ENCODE data around the gene PROC.
A peak's percentile ranks its signal among the peaks of the same experiment; 100 is the strongest.

PROC gene

DNA sequence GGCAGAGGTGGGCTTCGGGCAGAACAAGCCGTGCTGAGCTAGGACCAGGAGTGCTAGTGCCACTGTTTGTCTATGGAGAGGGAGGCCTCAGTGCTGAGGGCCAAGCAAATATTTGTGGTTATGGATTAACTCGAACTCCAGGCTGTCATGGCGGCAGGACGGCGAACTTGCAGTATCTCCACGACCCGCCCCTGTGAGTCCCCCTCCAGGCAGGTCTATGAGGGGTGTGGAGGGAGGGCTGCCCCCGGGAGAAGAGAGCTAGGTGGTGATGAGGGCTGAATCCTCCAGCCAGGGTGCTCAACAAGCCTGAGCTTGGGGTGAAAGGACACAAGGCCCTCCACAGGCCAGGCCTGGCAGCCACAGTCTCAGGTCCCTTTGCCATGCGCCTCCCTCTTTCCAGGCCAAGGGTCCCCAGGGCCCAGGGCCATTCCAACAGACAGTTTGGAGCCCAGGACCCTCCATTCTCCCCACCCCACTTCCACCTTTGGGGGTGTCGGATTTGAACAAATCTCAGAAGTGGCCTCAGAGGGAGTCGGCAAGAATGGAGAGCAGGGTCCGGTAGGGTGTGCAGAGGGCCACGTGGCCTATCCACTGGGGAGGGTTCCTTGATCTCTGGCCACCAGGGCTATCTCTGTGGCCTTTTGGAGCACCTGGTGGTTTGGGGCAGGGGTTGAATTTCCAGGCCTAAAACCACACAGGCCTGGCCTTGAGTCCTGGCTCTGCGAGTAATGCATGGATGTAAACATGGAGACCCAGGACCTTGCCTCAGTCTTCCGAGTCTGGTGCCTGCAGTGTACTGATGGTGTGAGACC is at the start of gene PROC:
PROC (plus strand) TSS at position 128 of the 812 bp plus-strand sequence. CDS start 1,516 bp downstream, outside the sequence.
- DNase-seq (ENCODE audit: low read depth) = no peak

DNA sequence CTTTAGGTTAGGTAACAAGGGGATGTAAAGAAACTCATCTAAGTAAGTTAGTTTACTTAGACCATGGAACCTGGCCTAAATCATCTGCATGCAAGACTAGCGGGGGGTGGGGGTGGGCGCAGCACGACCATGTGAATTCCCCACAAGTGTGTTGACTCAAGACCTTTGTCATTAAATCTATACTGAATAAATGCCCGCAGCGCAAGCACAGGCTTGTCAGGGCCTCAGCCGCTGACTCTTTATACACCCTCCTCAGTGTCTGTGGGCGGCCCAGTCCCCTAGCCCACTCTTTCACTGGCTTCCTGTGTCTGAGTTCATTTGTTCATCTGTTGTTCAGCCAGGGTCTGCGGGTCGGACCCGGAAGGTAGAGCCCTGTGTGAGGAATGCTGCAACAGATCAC is 48.2 kb upstream of the PROC start:
- DNase-seq (ENCODE audit: low read depth) = no peak

DNA sequence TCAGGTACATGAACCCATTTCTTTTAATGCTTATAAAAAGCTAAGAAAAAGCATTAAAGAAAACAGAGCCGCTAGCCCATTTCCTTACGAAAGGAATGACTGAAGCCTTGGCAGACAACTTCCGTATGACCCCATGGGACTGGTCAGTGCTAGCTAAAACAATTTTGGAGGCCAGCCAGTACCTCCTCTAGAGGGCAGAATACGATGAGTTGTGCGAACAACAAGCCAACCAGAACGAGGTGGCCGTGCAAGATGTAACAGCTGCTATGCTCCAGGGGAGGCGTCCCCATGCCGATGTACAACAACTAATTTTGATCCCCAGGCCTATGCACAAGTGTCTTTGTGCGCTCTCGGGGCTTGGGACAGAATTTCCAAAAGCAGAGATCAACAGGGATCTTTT is 47.2 kb upstream of the PROC start:
- DNase-seq (ENCODE audit: low read depth) = no peak

DNA sequence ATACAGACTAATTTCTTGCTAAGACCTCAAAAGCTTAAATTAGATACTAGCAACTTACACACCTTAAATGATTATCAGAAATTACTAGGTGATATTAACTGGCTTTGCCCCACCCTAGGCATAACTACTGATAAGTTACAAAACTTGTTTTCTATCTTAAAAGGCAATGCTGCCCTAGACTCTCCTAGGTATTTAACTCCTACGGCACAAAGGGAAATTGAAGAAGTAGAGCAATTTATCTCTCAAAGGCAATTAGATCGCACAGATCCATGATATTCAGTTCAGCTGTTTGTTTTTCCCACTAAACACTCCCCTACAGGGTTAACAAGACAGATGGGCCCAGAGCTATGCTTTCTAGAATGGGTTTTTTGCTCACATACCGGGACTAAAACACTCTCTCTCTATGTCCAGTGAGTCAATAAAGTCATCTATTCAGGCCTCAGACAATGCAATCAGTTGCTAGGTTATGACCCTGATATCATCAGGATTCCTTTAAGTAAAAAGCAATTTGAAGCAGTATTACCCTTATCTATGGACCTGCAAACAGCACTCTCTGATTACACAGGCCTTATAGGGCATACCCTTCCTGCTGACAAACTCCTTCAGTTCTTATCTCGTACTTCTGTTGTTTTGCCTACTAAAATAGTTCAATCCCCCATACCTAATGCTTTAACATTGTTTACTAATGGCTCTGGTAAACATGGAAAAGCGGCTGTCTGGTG is 44.7 kb upstream of the PROC start:
- DNase-seq (ENCODE audit: low read depth) = no peak

DNA sequence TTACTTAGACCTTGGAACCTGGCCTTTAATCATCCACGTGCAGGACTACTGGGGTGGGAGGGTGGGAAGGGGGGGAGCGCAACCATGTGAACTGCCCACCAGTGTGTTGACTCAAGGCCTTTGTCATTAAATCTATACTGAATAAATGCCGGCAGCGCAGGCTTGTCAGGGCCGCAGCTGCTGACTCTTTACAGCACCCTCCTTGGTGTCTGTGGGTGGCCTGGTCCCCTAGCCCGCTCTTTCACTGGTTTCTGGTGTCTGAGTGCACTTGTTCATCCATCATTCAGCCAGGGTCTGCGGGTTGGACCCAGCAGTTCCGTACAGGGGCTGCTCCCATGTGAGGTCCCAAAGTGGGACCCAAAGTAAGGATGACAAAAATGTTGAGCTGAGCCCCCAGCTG is 42.0 kb upstream of the PROC start:
- no peak for DNase-seq (ENCODE audit: low read depth)

DNA sequence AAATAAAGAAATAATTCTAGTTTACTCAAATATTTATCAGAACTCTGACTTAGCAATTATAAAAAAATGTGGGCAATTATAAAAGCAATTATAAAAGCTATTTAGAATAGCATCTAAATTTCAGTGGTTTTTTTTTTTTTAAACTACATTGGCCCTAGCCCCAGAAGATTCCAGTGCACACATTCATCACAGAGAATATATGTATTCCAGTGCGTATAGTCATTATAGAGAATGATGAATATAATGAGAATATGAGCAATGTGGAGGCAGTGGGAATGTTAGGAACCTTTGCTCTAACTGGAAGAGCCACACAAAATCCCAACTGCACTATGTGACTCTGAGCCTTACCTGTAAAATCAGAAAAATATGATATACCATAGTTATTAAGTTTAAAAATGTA is 41.0 kb upstream of the PROC start:
- DNase-seq (ENCODE audit: low read depth) = no peak

DNA sequence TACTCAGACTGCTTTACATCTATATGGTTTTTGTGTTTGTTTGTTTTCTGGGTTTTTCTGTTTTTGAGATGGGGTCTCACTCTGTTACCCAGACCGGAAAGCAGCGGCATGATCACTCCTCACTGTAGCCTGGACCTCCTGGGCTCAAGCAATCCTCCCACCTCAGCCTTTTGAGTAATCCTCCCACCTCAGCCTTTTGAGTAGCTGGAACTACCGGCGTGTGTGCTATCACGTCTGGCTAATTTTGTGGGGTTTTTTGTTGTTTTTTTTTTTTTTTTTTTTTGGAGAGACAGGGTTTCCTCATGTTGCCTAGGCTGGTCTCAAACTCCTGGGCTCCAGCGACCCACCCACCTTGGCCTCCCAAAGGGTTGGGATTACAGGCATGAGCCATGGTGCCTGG is 39.5 kb upstream of the PROC start:
- DNase-seq (ENCODE audit: low read depth) = no peak

DNA sequence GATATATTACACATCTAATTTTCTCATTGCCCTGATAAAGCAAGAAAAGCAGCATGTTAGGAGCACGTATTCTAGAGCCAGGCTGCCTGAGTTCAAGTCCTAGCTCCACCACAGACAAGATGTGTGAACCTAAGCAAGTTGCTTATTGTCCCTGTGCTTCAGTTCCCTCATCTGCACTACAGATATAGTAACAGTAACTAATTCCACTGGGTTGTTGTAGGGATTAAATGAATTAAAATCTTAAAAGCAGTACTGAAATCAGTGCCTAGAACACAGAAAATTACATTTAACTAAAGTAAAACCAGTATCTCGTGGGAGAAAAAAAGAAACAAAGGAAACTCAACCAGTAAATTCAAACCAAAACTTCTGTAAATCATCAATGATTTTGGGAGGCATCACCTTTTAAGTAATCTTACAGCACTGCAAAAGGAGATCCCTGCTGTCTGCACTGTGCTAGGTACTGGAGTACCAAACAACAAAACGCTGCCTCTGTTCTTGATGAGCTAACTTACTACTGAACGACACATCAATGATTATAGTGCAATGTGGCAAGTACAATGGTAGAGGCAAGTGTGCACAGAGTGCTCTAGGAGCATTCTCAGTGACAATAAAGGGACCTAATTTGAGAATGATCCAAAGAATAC is 38.4 kb upstream of the PROC start:
- no peak for DNase-seq (ENCODE audit: low read depth)

DNA sequence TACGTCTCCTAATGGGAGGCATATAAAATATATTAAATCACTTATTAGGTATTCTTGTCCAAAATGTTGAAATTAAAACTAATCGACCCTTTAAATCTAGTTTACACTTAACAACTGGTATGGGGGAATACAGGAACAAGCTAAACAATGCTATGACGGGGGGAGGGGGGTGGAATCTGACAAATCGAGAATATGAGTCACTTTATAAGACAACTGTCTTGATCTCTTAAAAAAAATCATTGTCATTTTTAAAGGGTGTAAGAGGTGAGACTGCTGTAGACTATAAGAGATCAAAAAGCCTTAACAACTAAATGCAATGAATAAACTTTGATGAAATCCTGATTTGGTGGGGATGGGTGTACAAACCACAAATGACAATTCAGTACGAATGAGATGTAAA is 36.5 kb upstream of the PROC start:
- DNase-seq (ENCODE audit: low read depth) = no peak

DNA sequence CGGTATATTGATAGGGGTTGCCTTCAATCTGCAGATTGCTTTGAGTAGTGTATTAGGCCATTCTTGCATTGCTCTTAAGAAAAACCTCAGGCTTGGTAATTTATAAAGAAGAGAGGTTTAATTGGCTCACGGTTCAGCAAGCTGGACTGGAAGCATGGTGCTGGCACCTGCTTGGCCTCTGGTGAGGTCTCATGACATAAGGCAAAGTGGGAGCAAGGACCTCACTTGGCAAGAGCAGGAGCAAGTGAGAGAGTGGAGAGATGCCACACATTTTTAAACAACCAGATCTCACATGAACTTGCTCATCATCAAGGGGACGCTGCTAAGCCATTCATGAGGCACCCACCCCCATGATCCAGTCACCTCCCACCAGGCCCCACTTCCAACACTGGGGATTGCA is 35.4 kb upstream of the PROC start:
- DNase-seq (ENCODE audit: low read depth) = no peak

DNA sequence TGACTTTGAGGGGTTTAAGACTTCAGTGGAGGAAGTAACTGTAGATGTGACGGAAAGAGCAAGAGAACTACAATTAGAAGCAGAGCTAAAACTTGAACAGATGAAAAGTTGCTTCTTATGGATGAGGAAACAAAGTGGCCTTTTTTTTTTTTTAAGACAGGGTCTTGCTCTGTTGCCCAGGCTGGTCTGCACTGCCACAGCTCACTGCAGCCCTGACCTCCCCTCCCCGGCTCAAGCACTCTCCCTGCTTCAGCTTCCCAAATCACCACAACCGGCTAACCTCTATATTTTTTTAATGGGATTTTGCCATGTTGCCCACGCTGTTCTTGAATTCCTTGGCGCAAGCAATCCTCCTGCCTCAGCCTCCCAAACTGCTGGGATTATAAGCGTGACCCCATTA is 33.7 kb upstream of the PROC start:
- no peak for DNase-seq (ENCODE audit: low read depth)

DNA sequence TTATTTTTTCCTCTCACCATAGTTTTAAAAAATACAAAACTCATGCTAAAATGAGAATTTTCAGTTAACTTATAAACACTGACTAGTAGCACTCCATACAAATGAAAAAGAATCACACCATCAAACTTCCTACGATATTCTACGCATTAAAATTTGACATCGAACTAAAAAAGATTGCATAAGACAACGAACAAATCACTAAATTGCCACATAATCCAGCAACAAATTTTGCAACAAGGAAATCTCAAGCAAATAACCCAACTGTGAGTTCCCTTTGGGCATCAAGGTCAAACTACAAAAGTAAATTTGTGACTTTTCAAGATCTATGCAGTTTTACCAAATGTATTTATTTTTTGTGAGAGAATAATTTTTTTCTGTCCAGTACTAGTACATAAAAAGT is 32.0 kb upstream of the PROC start:
- DNase-seq (ENCODE audit: low read depth) = no peak

DNA sequence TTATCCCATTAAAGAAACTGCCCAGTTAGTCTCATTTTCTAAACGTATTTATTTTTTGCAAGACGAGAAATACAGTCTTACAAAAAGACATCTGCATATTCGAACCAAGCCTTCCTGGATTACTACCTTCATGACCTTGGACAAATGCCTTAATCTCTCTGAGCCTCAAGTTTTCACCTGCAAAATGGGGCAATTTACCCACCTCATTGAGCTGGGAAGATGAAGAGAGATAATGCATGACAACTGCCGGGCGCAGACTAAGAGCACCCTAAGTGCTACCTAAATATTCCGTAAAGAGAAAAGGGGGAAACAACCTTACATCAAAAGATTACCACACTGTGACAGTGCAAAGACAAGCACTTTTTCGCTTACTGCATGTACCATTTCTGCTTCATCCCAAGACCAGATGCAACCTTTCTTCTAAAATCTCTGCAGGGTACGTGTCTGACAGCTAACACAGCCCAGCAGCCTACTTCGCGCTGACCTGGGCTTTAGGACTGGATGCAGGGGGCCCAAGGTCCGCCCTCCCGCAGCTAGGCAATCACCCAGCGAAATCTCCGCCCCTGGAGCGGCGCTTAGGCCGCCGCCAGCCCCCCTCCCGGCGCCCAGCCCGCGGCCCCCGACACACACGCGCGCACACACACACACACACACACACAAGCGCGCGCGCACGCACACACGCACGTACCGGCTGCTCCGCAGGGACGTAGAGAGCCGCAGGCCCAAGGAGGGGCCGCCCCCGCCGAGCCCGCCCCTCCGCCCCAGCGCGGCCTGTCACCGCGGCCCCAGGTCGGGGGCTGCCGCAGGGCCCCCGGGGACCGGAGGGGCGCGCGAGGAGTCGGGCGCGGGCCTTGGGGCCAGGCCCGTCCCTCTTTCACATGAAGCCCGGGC is 31.2 kb upstream of the PROC start:
- peak; percentile 72 for DNase-seq (ENCODE audit: low read depth)

DNA sequence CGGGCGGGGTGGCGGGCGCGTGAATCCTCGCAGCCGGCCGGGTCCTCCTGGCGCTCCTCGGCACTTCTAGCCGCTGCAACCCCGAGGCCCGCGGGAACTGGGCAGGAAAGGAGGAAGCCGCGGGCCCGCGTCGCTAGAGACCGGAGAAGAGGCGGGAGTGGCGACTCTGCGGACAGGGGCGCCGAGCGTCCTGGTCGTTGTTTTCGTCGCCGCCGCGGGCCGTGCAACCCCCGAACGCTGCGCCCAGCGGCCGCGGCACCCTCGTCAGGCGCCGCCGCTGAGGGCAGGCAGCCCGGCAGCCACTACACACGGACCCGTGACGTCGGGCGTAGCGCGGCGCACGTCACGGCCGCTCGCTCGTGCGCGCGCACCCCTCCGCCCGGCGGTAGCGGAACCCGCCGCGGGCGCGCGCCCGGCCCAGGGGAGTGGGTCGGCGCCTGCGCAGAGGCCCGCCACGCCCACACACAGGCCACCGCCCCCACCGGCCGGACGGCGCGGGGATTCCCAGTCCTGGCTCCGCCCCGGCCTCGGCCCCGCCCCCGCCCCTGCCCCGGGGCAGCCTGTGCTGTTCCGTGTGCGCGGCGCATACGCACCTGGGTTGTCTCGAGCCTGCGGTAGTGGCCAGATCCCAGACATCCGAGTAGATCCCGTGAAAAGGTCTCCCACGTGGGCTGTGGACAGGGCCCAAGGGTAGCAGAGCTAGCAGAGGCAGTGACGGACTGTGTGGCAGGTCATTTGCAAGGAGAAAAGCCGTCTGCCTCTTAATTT is 30.4 kb upstream of the PROC start, which contains the start of gene MAP3K2:
MAP3K2 (minus strand) TSS at position 321 of the 768 bp plus-strand sequence. CDS start 44,846 bp downstream, outside the sequence.
- peak; percentile 77 for DNase-seq (ENCODE audit: low read depth)

DNA sequence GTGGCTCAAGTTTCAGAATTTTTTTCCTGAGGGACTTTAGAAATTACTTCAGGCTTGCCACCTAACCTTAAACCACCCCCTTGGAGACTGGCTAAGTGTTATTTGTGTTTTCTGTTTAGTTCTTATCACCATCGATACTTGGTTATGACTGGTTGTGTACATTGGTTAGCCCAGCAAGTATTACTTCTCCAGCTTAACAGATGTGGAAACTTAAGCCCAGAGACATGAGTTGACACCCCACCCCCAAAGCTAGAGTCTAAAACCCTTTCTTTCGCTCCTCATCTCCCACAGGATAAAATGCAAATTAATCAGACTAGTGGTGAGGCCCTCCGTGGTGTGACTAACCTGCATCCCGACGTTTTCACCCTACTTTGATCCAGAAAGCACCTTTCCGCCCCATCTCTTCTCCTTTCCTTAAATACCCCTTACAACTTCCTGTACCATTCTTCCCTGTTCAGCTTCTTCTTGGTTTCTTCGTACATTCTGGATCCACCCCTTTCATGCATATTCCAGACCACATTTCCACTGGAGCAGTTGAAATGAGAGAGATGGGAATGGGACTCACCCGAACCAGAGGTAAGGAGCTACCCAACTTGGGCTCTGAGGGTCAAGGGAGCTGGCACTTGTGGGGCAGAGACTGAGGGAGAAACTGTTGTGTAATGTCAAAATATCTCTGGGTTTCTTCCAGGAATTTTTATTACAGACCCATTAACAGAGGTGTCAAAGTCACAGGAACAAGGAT is 29.6 kb upstream of the PROC start:
- no peak for DNase-seq (ENCODE audit: low read depth)

DNA sequence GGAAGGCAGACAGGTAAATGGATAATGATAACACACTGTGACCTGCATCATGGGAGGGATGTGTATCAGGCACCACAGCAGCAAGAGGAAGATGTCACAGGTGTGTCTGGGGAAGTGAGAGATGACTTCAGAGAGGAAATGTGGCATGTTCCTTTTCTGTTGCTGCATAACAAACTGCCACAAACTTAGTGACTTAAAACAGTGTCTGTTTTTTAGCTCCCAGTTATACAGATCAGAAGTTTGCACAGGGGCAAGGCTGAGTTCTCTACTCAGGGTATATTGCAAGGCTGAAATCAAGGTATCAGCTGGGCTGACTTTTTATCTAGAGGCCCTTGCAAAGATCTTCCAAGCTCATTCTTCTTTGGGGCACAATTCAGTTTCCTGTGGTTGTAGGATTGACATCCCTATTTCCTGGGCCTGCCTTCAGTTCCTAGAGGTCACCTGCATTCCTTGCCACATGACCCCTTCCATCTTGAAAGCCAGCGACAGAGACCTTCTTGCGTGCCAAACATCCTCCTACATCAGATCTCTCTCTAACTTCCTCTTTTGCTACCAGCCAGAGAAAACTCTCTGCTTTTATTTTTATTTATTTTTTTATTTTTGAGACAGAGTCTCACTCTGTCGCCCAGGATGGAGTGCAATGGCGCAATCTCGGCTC is 28.3 kb upstream of the PROC start:
- no peak for DNase-seq (ENCODE audit: low read depth)

DNA sequence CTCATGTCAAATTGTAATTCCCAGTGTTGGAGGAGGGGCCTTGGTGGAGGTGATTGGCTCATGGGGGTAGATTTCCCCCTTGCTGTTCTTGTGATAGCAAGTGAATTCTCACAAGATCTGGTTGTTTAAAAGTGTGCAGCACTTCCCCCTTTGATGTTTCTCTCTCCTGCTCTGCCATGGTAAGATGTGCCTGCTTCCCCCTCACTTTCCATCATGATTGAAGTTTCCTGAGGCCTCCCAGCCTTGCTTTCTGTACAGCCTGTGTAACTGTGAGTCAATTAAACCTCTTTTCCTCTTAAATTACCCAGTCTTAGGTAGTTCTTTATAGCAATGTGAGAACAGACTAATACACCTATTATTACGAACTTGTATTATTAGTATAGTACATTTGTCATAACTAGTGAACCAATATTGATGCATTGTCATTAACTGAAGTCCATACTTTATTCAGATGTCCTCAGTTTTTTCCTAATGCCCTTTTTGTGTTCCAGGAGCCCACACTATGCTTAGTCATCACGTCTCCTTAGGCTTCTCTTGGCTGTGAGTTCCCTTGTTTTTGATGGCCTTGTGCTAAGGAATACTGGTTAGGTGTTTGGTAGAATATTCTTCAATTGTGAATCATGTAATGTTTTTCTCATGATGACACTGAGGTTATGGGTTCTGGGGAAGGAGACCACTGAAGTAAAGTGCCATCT is 25.9 kb upstream of the PROC start:
- no peak for DNase-seq (ENCODE audit: low read depth)

DNA sequence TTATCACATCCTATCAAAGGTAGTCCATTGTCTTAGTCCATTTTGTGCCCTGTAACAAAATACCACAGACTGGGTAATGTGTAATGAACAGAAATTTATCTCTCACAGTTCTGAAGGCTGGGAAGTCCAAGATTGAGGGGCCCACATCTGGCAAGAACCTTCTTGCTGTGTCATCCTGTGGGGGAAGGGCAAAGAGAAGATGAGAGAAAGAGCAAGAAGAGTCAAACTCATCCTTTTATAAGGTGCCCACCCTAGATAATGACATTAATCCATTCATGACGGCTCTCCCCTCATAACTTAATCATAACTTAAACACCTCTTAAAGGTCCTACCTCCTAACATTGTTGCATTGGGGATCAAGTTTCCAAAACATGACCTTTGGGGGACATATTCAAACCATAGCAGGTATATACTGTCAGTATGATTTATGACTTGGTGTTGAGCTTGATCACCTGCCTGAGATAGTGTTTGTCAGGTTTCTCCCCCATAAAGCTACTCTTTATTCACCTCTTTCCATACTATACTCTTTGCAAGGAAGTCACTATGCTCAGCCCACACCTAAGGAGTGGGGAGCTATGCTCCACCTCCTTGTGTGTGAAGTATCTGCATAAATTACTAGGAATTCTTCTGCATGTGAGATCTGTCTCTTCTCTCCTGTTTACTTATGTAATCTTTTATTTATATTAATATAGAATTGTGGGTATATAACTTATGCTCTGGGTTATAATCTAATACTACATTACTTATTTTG is 25.2 kb upstream of the PROC start:
- no peak for DNase-seq (ENCODE audit: low read depth)

DNA sequence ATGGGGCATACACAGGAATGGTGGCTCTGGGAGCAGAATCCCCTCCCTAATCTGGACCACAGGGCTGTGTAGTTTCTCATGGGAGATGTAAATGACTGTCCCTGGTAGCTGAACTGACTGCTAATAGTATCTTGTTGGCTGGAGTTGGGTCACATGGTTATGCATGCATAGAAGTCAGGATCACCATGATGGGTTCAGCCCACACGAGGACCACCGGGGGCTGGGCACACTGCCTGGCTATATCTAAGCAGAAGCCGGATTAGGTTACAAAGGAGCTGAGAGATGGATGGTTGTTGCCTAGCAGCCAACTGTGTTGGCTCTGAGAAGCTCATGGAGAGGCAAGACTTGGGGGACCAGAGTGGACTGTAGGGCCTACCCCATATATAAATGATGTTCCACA is 23.7 kb upstream of the PROC start:
- DNase-seq (ENCODE audit: low read depth) = no peak

Measured in fibroblast of the conjunctiva (primary cell).